Neuronal stem cell (in vitro differentiated cells): ENCODE data around the gene SELENOS.

Experiments
- DNase-seq: peaks from one replicate; pipeline ENCODE4 v3.0.0-alpha.2; 2013; ENCODE audit warnings: low spot score
- H2AFZ ChIP-seq: one replicate; pipeline ENCODE4 v1.6.1; 2013; ENCODE audit warnings: mild to moderate bottlenecking, low read length, inconsistent platforms
- H2AK5ac ChIP-seq: 2 replicates; pipeline ENCODE4 v1.6.1; 2013; ENCODE audit warnings: low read depth, mild to moderate bottlenecking, inconsistent platforms, low read length, moderate library complexity, mixed read lengths
- H2BK120ac ChIP-seq: 2 replicates; pipeline ENCODE4 v1.6.1; 2013; ENCODE audit warnings: low read depth, mild to moderate bottlenecking, inconsistent platforms, low read length, moderate library complexity, mixed read lengths
- H2BK12ac ChIP-seq: one replicate; pipeline ENCODE4 v1.6.1; 2013; ENCODE audit warnings: low read length, inconsistent platforms
- H2BK15ac ChIP-seq: 2 replicates; pipeline ENCODE4 v1.6.1; 2013; ENCODE audit warnings: mild to moderate bottlenecking, low read length, inconsistent platforms, mixed read lengths
- H2BK5ac ChIP-seq: one replicate; pipeline ENCODE4 v1.6.1; 2013; ENCODE audit warnings: inconsistent platforms, mild to moderate bottlenecking, low read length, moderate library complexity
- H3K14ac ChIP-seq: one replicate; pipeline ENCODE4 v1.6.1; 2013; ENCODE audit warnings: low read length, inconsistent platforms
- H3K18ac ChIP-seq: 2 replicates; pipeline ENCODE4 v1.6.1; 2013; ENCODE audit warnings: low read length, inconsistent platforms
- H3K23ac ChIP-seq: 2 replicates; pipeline ENCODE4 v1.6.1; 2013; ENCODE audit warnings: low read depth, mild to moderate bottlenecking, mixed read lengths, low read length, inconsistent platforms; ENCODE audit not compliant: poor library complexity
- H3K27ac ChIP-seq: replicated peaks from 3 replicates; pipeline ENCODE4 v1.5.1; 2013; ENCODE audit warnings: low read length, inconsistent platforms
- H3K27me3 ChIP-seq, 3 experiments: 2 replicates each; pipeline ENCODE4 v1.6.1; 2013; ENCODE audit warnings: low read length in 3 of 3, mild to moderate bottlenecking in 2 of 3, inconsistent platforms in 1 of 3, low read depth in 1 of 3, mixed read lengths in 1 of 3, moderate library complexity in 1 of 3; ENCODE audit not compliant: control insufficient read depth in 3 of 3, insufficient read depth in 3 of 3
- H3K36me3 ChIP-seq, 2 donors: replicated peaks in 1 of 2; 2 replicates each; pipeline ENCODE4 v1.6.1; 2013; ENCODE audit warnings: low read length in 2 of 2; ENCODE audit not compliant: control insufficient read depth in 2 of 2, insufficient read depth in 2 of 2
- H3K4ac ChIP-seq: 2 replicates; pipeline ENCODE4 v1.6.1; 2013; ENCODE audit warnings: inconsistent platforms, mild to moderate bottlenecking, low read length, moderate library complexity
- H3K4me1 ChIP-seq, 2 donors: 1 replicate in 1 of 2; 2 replicates in 1 of 2; pipeline ENCODE4 v1.6.1; 2013; ENCODE audit warnings: low read length in 2 of 2, low read depth in 1 of 2; ENCODE audit not compliant: control insufficient read depth in 2 of 2, insufficient read depth in 1 of 2
- H3K4me2 ChIP-seq: one replicate; pipeline ENCODE4 v1.6.1; 2013; ENCODE audit warnings: mild to moderate bottlenecking, low read length, inconsistent platforms; ENCODE audit not compliant: insufficient read depth, poor library complexity, severe bottlenecking
- H3K4me3 ChIP-seq, 2 donors: 2 replicates each; pipeline ENCODE4 v1.5.1; 2013; ENCODE audit warnings: low read length in 2 of 2, mild to moderate bottlenecking in 2 of 2, inconsistent platforms in 1 of 2, moderate library complexity in 1 of 2
- H3K79me1 ChIP-seq: one replicate; pipeline ENCODE4 v1.6.1; 2013; ENCODE audit warnings: low read depth, mild to moderate bottlenecking, inconsistent platforms, low read length, moderate library complexity
- H3K9ac ChIP-seq: one replicate; pipeline ENCODE4 v1.6.1; 2013; ENCODE audit warnings: mild to moderate bottlenecking, low read depth, low read length, inconsistent platforms; ENCODE audit not compliant: poor library complexity
- H3K9me3 ChIP-seq, 2 donors: replicated peaks in 1 of 2; 2 replicates each; pipeline versions ENCODE3 to v1.6.1; 2013; ENCODE audit warnings: low read length in 2 of 2, mild to moderate bottlenecking in 2 of 2, inconsistent platforms in 1 of 2, low read depth in 1 of 2, mixed read lengths in 1 of 2, moderate library complexity in 1 of 2; ENCODE audit not compliant: control insufficient read depth in 2 of 2, insufficient read depth in 1 of 2
- H4K8ac ChIP-seq: one replicate; pipeline ENCODE4 v1.6.1; 2013; ENCODE audit warnings: low read depth, mild to moderate bottlenecking, inconsistent platforms, low read length, moderate library complexity
- H4K91ac ChIP-seq: one replicate; pipeline ENCODE4 v1.6.1; 2013; ENCODE audit warnings: low read length, low read depth, mild to moderate bottlenecking, inconsistent platforms; ENCODE audit not compliant: poor library complexity
- WGBS, 2 donors: extraction: QIAGEN DNeasy Blood & Tissue Kit; methylation state at CpG; one replicate each; pipeline ENCODE4 v1.1.7; 2013; ENCODE audit warnings: missing lambda C conversion rate in 2 of 2, mixed read lengths in 1 of 2; ENCODE audit not compliant: insufficient read length in 2 of 2, insufficient replicate concordance in 1 of 2; ENCODE audit errors: extremely low coverage in 2 of 2; 5-methylcytosine and 5-hydroxymethylcytosine counted together

SELENOS gene

GRCh38 chr15:101240358-101240757 is 36.9 kb downstream of the SELENOS start:
- Histone ChIP-seq H4K91ac (no peak overlapping the region), H2BK15ac (no peak overlapping the region), H2BK12ac (no peak overlapping the region), H3K4me2 (no peak overlapping the region), H3K18ac (no peak overlapping the region), H3K14ac (no peak overlapping the region), H3K27me3 (peaks cover 0 to 5% (median 0%) of the 10 kb centered on the region in 3 experiments), H2AFZ (no peak overlapping the region), H3K79me1 (peaks cover 13% of the 10 kb centered on the region), H3K27ac (no peak overlapping the region), H3K4me1 (peaks cover 0 to 7% of the 10 kb centered on the region in 2 donors), H3K23ac (no peak overlapping the region), H2AK5ac (no peak overlapping the region), H3K4me3 (no peak overlapping the region), H2BK5ac (no peak overlapping the region), H3K36me3 (peaks cover 3 to 42% of the 10 kb centered on the region in 2 donors), H3K4ac (no peak overlapping the region), H3K9me3 (peaks cover 0 to 3% of the 10 kb centered on the region in 2 donors), H2BK120ac (no peak overlapping the region), H3K9ac (no peak overlapping the region), H4K8ac (no peak overlapping the region)
- no peak for DNase-seq
- no CpG with 5 or more reads among the region's 5 CpGs for WGBS, 2 donors

DNA sequence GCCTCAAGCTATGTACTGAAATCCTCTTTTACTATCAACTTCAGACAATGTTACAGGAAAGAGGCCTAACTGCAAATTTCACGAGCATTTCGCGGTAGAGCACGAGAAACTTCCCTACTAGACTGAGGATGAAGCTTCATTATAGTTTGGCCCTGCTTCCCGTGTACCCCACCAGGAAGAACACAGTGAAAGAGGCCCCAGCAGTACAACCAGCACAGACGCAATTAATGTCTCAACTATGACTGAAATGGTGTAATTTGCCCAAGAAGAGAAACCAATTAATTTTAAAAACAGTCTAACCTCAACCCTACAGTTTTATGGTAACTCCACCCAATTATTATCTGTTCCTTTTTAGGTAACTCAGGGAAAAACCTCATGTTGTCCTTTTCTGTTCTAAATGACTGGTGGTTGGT is 37.6 kb downstream of the SELENOS start:
- Histone ChIP-seq H2AFZ (no peak overlapping the region), H3K4me1 (peaks cover 0 to 7% of the 10 kb centered on the region in 2 donors), H4K91ac (no peak overlapping the region), H3K18ac (no peak overlapping the region), H2BK5ac (no peak overlapping the region), H3K14ac (no peak overlapping the region), H3K23ac (no peak overlapping the region), H4K8ac (no peak overlapping the region), H3K27me3 (peaks cover 0 to 3% (median 0%) of the 10 kb centered on the region in 3 experiments), H2BK12ac (no peak overlapping the region), H2BK15ac (no peak overlapping the region), H3K79me1 (peaks cover 11% of the 10 kb centered on the region), H3K4ac (no peak overlapping the region), H3K4me2 (no peak overlapping the region), H2AK5ac (no peak overlapping the region), H3K9me3 (peaks cover 0 to 3% of the 10 kb centered on the region in 2 donors), H3K27ac (no peak overlapping the region), H3K4me3 (no peak overlapping the region), H3K9ac (no peak overlapping the region), H3K36me3 (peaks cover 7 to 42% of the 10 kb centered on the region in 2 donors), H2BK120ac (no peak overlapping the region)
- DNase-seq = no peak
- WGBS, 2 donors = no CpG with 5 or more reads among the region's 6 CpGs

DNA sequence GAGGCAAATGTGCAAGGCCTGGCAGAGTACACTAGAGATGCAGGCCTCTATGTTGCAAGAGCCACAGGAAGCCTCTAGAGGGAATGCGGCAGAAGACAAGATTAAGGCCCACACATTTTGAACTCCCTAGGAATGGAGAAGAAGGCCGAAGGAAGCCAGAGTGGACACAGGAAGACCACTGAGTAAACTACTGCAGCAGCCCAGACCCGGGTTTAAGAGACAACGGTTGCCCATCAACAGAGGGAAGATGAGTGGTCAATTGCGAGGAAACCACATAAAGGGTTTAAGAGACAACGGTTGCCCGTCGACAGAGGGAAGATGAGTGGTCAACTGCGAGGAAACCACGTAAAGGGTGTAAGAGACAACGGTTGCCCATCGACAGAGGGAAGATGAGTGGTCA is 40.0 kb downstream of the SELENOS start:
- Histone ChIP-seq H2AK5ac (no peak overlapping the region), H3K27me3 (no peaks in the 10 kb centered on the region), H4K8ac (no peak overlapping the region), H4K91ac (no peak overlapping the region), H2BK12ac (no peak overlapping the region), H3K9ac (no peak overlapping the region), H2BK5ac (no peak overlapping the region), H3K9me3 (peaks cover 0 to 3% of the 10 kb centered on the region in 2 donors), H3K4me2 (no peak overlapping the region), H3K18ac (no peak overlapping the region), H3K4me1 (peaks cover 0 to 2% of the 10 kb centered on the region in 2 donors), H3K4me3 (no peak overlapping the region), H3K79me1 (peaks cover 2% of the 10 kb centered on the region), H2AFZ (no peak overlapping the region), H3K36me3 (peaks cover 8 to 47% of the 10 kb centered on the region in 2 donors), H2BK120ac (no peak overlapping the region), H3K4ac (no peak overlapping the region), H3K14ac (no peak overlapping the region), H3K27ac (no peak overlapping the region), H2BK15ac (no peak overlapping the region), H3K23ac (no peak overlapping the region)
- no CpG with 5 or more reads among the region's 12 CpGs for WGBS, 2 donors
- no peak for DNase-seq

- Histone ChIP-seq H3K14ac (no peak overlapping the region), H3K23ac (no peak overlapping the region), H3K27ac (no peak overlapping the region), H2BK12ac (no peak overlapping the region), H4K91ac (no peak overlapping the region), H3K27me3 (no peaks in the 10 kb centered on the region), H3K4ac (no peak overlapping the region), H4K8ac (no peak overlapping the region), H3K9ac (no peak overlapping the region), H2BK15ac (no peak overlapping the region), H3K4me1 (peaks cover 0 to 2% of the 10 kb centered on the region in 2 donors), H3K4me2 (no peak overlapping the region), H3K79me1 (peaks cover 2% of the 10 kb centered on the region), H3K18ac (no peak overlapping the region), H2BK5ac (no peak overlapping the region), H3K4me3 (no peak overlapping the region), H2AFZ (no peak overlapping the region), H3K36me3 (peaks cover 10 to 64% of the 10 kb centered on the region in 2 donors), H3K9me3 (peaks cover 2 to 12% of the 10 kb centered on the region in 2 donors), H2AK5ac (no peak overlapping the region), H2BK120ac (no peak overlapping the region)
- no peak for DNase-seq
- no CpG with 5 or more reads among the region's 5 CpGs for WGBS, 2 donors
Observed at GRCh38 chr15:101233651-101234280, 43.5 kb downstream of the SELENOS start.
